Vagina (tissue), 2 donors: ENCODE data around the gene LRRN1. TPM values are rescaled to one million over a fixed set of nuclear protein-coding genes. Genes with fewer than 3 reads are reported as not detected.

Source experiments
- DNase-seq, 2 donors: peaks; one replicate each; pipeline ENCODE4 v3.0.0-alpha.2; 2017; ENCODE audit errors: extremely low spot score in 2 of 2
- H3K27ac ChIP-seq: fragments of 200-600 bp; sonication (generic); one replicate; pipeline ENCODE4 v1.5.1; 2019
- H3K27me3 ChIP-seq: fragments of 200-600 bp; sonication (generic); one replicate; pipeline ENCODE4 v1.5.1; 2019
- H3K36me3 ChIP-seq, 2 donors: fragments of 200-600 bp; sonication (generic); one replicate each; pipeline ENCODE4 v1.5.1; 2017 to 2019
- H3K4me1 ChIP-seq: fragments of 200-600 bp; sonication (generic); one replicate; pipeline ENCODE4 v1.5.1; 2019
- H3K4me3 ChIP-seq, 2 donors: fragments of 200-600 bp; sonication (generic); 1 replicate in 1 of 2; 2 replicates in 1 of 2; pipeline ENCODE4 v1.5.1; 2016 to 2019
- H3K9me3 ChIP-seq: fragments of 200-600 bp; sonication (generic); one replicate; pipeline ENCODE4 v1.5.1; 2019
- POLR2A ChIP-seq, 2 donors: fragments of 450-650 bp; IDR thresholded peaks; one replicate each; pipeline ENCODE4 v1.6.1; 2017; ENCODE audit warnings: antibody characterized with exemption in 2 of 2, mild to moderate bottlenecking in 2 of 2, moderate library complexity in 2 of 2
- POLR2AphosphoS5 ChIP-seq, 2 donors: sonication (generic); formaldehyde crosslinking; IDR thresholded peaks; one replicate each; pipeline ENCODE4 v1.9.0; 2017; ENCODE audit warnings: antibody characterized with exemption in 2 of 2, mild to moderate bottlenecking in 2 of 2, low read depth in 1 of 2; ENCODE audit not compliant: insufficient read depth in 1 of 2
- intact Hi-C: fragments of 100-400 bp; cut with DNase I; formaldehyde crosslinking; loops from one replicate; pipeline ENCODE4 v1.15.1; 2023
- total RNA-seq: library from RNA; depleted of rRNA; stranded (reverse); fragments of >200 nt; gene quantifications from one replicate; pipeline ENCODE4 v1.2.3, GENCODE V29; 2016
- TF ChIP-seq, protein P1 (sequence below), 3 experiments: fragments of 450-650 bp in 2 of 3; fragments of 200-600 bp in 1 of 3; sonication (generic) in 1 of 3; IDR thresholded peaks; one replicate each; pipeline ENCODE4 v1.5.1; 2017 to 2019; ENCODE audit warnings: antibody characterized with exemption in 3 of 3, mild to moderate bottlenecking in 2 of 3, moderate library complexity in 2 of 3

LRRN1 gene
- total RNA-seq, 1 donor from 2014 or later, result 1.7 TPM

DNA sequence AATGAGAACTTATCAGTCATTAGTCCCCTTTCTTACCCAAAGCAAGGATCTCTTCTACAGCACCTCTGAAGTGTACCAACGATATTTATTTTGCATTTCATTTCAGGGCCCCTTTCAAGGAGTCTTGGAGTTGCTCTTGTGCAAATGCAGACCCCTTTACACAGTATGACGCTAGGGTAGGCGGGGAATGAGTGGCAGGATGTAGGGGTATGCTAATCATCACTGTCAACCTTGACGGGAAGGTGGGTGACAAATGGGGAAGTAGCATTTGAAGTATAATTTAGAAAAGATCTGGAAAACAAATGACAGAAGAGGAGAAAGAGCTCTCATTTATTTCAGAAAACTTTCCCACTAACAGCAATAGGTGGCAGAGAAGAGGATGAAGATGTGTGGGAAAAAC lies 94.4 kb downstream of the LRRN1 start:
- TF ChIP-seq POLR2AphosphoS5 (IDR thresholded peaks at IDR 0.05; ENCODE audit: insufficient read depth in 1 of 2, low read depth in 1 of 2) (no peak), POLR2A (IDR thresholded peaks at IDR 0.05) (no peak)
- TF ChIP-seq, protein P1, sequence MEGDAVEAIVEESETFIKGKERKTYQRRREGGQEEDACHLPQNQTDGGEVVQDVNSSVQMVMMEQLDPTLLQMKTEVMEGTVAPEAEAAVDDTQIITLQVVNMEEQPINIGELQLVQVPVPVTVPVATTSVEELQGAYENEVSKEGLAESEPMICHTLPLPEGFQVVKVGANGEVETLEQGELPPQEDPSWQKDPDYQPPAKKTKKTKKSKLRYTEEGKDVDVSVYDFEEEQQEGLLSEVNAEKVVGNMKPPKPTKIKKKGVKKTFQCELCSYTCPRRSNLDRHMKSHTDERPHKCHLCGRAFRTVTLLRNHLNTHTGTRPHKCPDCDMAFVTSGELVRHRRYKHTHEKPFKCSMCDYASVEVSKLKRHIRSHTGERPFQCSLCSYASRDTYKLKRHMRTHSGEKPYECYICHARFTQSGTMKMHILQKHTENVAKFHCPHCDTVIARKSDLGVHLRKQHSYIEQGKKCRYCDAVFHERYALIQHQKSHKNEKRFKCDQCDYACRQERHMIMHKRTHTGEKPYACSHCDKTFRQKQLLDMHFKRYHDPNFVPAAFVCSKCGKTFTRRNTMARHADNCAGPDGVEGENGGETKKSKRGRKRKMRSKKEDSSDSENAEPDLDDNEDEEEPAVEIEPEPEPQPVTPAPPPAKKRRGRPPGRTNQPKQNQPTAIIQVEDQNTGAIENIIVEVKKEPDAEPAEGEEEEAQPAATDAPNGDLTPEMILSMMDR (IDR thresholded peaks at IDR 0.05), result no peak
- no peaks in the 10 kb centered on the region for H3K36me3 ChIP-seq
- H3K27ac ChIP-seq, result no peak overlapping the region
- H3K4me3 ChIP-seq, result no peak overlapping the region
- no peaks in the 10 kb centered on the region for H3K27me3 ChIP-seq
- no peak for DNase-seq
- intact Hi-C loops, result loop anchor here (10.0 kb wide), 1 partner anchor 661 kb away; no protein-coding TSS in a partner anchor
- no peaks in the 10 kb centered on the region for H3K9me3 ChIP-seq
- H3K4me1 ChIP-seq, result no peaks in the 10 kb centered on the region
